Activated CD4-positive, alpha-beta T cell treated with anti-CD3 and anti-CD28 coated beads, Interleukin-2, amount 50 U/mL, for 24 hours (primary cell): ENCODE data around the gene EPB42.
A peak's percentile ranks its signal among the peaks of the same experiment; 100 is the strongest.
"Not testable (repeated sequence)": the region's sequence is repeated elsewhere in the genome, so short reads cannot be mapped to it uniquely, and the experiment has no call there.

Source experiments
- DNase-seq, 2 donors: peaks; one replicate each; pipeline ENCODE4 v3.0.0-alpha.2; 2020; ENCODE audit warnings: low read depth in 1 of 2, low spot score in 1 of 2

Gene EPB42

DNA sequence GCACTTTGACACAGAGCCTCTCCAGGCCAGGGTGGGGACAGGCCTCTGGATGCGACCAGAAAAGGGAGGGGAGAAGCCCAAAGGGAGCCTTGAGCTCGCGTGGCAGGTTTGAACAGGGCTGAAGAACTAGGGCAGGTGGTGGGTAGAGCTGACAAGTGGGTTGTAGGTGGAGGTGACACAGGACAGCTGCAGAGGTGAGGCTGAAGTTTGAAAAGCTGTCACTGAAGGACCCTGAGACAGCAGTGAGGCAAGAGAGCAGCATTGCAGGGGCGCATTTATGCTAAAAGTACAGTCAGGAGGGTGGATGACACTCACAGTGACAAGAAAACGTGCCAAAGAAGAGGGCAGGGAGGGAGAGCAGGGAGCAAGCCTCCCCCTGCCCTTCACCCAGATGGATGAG is 21.8 kb upstream of the EPB42 start:
- no peak for DNase-seq

DNA sequence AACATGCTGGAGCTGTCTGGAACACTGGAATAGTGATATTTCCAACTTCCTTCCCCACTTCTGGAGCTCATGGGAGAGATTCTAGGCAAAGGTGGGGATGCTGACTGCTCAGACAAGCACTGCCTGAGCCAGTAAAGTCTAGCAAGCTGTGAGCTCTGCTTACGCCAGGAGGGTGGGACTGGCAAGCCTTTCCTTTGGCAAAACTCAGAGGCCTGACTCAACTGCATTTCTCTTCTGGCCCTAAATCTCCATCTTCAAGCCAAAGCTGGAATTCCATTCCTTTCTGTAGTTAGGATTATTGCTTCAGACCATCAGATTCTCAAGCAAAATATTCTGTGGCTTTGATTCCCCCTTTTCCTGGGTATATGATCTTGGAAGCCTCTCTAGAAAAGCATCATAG is 20.3 kb upstream of the EPB42 start:
- no peak for DNase-seq

DNA sequence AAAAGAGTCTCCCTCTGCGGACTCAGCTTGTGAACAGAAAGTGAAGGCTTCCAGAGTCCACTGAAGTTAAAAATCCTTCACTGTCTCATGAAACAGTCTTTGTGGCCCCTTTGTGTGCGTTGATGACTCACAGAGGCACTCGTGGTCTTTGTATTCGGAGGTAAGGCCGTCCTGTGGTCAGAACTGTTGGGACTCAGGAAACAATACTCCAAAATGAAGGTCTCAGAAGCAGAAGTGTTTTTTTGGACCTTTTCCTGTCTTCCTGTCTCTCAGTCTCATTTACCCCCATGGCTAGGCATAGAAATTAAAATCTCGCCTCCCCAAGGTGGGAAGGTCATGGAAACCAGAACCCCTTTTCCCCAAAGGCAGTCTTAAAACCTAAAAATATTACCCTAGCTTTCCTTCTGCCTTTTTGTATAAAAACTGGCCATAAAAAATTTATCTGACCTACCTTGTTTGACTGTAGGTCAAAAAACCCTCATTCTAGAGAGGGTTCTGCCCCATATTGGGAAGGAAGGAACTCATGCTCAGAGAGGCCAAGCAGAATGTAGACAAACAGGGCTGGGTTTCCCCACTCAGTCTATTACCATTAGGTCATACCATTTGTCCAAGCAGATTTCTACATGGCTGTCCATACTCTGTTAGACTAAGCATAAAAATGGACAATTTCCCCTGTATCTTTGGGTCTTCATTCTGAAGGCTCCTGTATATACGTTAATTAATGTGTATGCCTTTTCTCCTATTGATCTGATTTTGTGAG is 19.1 kb upstream of the EPB42 start:
- DNase-seq, result no peak

DNA sequence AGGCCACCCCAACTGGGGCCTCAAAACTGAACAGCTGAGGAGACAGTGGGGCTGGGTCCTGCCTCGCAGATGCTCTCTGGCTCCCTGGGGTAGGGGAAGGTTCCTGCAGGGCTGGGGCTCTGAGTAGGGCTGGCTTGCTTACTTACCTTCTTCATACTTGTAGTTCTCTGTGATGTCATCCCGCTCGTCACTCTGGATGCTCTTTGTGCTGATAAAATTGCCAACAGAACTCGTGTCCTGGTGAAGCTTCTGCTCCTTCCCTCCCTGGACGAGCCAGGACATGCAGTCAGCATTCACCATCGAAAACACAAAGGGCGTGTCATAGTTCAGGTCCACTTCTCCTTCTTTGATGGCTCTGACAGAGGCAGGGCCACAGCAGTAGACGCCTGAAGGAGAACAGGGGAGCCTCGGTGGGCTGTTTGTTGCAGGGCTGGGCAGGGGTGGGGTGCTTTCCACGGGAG is 17.9 kb upstream of the EPB42 start:
- DNase-seq, result no peak

DNA sequence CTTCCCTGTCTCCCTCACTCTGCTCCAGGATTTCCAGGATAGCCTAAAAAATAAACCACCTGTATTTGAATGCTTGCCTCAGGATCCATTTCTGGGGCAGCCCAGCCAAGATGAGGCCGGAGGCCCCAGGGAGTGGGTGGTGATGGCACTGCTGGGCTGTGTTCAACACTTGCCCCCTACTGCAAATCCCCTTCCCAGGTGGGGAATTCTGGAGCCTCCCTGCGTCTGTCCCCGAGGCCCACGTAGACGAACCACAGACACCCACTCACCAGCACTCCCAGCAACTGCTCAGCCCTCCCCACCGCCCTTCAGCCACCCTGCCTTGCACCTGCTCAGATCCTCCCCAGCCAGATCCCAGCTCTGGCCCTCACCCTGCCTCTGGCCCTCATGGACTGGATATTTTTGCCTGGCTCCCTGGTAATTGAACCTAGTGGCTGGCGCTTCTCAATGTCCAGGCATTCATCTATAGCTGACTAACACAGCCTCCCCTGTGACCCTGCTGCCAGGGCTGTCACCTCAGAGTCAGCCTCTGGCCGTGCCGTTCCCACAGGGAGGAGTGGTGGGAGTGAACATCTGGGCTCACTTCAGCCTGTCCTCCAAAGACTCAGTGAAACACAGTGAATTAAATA is 17.1 kb upstream of the EPB42 start:
- no peak for DNase-seq

DNA sequence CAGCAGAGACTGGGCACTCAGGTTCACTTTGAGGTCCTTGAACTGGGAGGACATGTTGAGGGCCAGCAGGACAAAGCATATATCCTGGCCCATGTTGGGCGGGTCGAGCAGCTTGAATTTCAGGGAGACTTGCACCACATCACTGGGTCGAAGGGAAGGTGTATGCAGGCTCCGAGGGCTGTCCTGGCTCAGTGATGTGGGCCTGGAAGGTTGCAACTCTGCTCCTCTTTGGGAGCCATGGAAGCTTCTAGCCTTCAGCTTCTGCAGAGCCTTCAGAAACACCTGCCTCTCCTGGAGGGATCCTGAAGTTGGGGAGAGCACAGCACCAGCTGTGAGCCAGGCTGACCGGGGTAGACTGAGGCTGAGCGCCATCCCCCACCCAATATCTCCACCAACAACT is 14.7 kb upstream of the EPB42 start:
- no peak for DNase-seq

DNA sequence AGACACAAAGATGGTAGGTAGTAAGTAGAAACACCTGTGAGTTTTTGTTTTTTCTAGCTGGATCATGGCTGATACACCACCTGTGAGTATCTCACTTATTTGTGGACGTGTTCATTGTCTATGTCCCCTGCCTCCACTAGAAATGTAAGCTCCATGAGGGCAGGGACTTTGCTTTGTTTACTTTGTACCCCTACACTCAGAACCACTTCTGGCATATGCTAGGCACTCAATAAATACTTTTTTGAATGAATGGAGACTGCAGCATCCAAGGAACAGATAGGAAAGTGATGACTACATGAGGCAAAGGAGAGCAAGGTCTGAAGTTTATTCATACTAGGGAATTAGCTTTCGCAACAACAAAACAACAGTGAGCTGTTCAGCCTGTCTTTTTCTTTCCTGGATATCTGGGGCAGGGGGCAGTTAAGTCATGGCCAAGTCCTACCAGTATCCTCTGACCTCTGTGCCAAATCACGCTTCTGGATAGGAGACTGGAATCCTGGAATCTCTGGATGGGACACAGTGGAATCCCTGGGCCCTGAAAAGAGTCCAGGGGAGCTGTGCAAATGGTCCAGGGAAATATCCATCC is 11.6 kb upstream of the EPB42 start:
- no peak for DNase-seq

DNA sequence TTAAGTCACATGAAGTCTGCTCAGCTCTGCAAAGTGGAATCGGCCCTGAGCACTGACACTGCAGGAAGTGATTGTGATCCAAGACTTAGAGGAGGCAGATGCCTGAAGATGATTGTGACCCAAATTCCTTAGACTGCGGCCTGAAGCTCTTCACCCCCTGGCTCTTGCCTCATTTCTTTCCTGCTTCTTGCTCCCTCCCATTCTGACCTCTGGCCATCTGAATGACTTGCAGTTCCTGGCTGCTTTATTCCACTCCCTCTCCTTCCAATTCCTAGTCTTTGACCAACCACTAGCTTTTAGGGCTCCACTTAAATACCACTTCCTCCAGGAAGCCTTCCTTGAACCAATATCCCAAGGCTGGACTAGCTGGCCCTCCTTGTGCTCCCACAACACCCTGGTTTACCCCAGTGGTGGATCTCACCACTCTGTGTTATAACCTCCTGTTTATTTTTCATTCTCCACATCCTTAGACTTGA is 9.9 kb upstream of the EPB42 start:
- no peak for DNase-seq

DNA sequence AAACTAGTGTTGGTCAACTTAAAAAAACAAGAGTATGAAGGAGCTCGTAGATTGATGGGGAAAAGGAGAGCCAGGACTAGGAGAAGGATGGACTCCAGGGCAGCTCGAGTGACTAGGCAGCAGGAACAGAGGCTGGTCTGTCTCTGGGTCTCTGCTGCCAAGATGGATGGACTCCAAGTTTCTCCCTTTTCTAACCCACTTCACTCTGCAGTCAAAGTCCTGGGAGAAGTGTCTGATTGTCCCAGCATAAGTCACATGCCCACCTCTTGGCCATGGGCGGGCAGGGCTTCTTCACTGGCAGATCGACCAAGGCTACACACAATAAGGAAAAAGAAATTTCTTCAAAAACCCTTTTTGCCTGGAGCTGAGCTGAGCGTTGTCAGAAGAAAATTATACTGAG is 9.2 kb upstream of the EPB42 start:
- DNase-seq, result no peak

DNA sequence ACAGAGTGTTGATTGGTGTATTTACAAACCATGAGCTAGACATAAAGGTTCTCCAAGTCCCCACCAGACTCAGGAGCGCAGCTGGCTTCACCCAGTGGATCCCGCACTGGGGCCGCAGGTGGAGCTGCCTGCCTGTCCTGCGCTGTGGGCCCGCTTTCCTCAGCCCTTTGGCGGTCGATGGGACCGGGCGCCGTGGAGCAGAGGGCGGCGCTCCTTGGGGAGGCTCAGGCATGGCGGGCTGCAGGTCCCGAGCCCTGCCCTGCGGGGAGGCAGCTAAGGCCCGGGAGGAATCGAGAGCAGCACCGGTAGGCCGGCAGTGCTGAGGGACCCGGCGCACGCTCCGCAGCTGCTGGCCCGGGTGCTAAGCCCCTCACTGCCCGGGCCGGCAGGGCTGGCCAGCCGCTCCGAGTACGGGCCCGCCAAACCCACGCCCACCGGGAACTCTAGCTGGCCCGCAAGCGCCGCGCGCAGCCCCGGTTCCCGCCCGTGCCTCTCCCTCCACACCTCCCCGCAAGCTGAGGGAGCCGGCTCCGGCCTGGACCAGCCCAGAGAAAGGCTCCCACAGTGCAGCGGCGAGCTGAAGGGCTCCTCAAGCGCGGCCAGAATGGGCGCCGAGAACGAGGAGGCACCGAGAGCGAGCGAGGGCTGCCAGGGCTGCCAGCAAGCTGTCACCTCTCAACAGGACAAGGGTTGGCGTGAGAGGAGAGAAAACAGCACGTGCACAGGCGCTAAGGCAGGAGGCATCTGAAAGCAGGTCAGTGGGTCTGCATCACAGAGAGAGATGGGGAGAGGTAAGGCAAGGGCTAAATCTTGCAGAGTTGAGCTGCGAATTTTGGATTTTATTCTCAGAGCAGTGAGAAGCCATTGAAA is 5.9 kb upstream of the EPB42 start:
- DNase-seq, result no peak

DNA sequence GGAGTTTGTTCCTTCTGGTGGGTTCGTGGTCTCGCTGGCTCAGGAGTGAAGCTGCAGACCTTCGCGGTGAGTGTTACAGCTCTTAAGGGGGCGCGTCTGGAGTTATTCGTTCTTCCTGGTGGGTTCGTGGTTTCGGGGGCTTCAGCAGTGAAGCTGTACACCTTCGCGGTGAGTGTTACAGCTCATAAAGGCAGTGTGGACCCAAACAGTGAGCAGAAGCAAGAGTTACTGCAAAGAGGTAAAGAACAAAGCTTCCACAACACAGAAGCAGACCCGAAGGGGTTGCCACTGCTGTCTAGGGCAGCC is 5.1 kb upstream of the EPB42 start:
- not testable (repeated sequence) for DNase-seq

DNA sequence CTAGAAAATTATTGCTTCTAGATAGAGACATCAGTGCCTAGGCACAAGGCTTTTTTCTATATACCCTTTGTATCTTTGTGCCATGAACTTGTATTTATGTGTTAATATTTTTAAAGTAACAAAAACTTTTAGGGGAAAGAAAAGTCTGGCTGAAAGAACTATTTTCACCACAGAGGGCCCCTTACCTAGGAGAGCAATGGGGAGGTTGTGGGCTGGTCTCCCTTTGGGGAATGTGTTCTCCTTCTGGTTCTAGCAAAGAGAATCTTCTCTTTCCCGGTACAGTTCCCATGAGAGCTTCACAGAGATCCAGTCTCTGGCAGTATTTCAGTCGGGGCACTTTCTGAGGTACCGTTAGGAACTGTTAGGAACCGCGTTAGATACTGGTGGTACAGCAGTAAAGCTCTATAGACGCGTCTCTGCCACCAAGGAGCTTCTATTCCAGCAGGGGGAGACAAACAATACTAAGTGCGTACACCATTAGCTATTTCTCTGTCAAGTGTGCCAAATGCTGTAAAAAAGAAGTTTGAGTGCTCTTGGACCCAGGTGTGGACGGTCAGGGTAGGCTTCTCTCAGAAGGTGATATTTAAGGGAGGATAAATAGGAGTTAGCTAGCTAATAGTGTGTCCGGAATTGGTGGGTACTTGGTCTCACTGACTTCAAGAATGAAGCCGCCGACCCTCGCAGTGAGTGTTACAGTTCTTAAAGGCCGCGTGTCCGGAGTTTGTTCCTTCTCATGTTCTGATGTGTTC is 4.6 kb upstream of the EPB42 start:
- peak; percentile 4 to 36 for DNase-seq

DNA sequence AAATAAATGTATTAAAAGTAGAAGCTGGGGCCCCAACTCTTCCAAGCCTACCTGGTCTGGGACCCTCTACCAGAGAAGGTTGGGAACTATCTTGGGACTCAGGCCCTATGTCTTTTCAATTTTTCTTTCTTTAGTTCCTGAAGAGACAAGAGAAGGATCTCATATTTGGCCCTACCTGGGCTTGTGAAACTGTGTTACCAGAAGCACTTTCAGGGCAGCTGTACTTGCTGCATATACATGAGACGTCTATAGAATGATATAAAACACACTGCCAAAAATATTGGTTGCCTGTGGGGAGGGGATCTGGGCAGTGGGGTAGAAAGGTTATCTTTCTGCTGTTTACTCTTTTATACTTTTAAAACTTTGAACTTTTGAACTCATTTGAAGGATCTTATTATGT is 604 bp upstream of the EPB42 start:
- DNase-seq, result no peak

DNA sequence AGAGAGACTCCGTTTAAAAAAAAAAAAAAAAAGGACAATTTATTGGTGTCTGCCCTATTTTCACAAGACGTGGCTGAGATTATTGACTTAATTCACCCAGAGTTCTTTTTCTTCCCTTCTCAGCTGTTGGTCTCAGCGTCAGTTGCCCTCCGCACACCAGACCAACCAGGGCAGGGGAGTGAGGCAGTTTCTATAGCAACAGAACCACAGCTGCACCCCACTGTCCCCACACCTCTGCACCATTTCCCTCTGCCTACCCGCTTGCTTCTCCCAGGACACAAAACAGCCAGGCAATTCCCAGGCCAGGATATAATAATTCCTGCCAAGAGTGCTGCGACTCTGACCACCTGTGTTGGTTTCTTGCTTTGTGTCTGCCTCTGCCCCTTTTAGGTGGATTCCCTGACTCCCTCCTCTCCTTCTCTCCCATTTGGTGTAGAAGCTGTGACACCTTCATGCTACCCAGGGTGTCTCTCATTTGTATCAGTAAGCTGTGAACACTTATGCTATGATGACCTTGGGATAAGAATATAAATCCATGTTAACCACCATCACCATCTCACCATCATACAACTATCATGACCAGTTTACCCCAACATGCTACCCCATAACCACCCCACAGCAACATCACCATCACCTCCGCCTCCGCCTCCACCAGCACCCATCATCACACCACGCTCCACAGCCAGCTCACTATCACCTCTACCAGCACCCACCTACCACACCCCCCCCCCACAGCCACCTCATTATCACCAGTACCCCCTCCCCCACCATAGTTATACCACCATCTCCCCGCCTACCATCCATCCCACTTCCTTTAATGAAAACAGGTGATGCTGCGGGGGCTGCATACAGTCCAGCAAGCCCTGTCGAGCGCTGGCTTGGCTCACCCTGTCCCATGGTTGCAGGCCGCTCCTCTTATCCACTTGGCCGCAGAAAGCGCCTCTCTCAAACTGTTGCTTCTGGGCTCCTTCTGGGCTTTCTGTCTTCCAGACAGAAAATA is 589 bp downstream of the EPB42 start:
- DNase-seq, result no peak

DNA sequence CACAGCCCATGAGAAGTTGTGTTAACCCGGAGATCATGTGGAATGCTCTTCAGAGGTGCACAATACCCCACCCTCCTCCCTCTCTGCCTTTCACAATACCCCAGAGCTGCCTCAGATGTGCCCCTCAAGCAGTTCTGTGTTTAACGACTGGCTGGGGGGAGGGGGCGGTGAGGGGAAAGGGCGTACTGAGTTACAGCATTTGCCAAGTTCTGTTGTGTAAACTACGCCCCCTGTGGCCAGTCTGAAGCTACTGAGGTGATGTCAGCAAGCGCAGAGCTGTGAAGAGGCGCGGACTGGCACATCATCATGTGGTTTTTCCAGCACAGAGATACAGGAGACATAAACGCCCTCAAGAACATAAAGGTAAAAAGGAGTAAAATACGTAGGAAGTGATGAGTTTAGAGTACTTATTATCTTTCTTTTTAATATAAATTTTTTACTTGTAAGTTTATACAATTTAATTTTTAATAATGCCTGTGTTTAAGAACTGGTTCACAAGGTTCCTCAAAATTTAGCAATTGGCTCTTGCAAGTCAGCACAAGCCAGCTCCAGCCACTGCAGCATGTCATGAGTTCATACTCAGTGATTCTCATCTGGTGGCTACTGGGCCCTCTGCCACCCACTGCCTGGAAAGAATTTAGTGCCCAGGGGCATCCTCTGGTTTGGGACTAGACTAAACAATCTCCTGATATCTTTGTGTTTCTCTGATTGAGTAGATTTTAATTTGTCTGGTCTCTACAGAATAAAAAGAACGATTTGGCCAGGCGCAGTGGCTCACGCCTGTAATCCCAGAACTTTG is 1.7 kb downstream of the EPB42 start:
- no peak for DNase-seq

DNA sequence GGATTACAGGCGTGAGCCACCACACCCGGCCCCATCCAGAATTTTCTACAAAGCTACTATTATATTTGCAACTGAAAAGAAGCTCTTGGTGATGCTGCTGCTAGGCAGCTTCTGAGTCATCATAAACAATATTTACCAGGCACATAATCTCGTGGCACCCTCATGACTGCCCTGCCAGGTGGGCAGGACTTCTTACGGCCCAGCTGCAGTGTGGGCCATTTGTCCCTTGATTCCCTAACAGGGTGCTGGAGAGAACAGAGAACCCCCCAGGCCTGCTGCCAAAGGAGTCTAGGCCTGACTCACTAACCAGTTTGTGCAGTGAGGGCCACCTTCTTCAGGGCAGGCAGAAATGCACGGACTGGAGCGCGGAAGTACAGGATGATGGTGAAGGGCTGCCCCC is 4.9 kb downstream of the EPB42 start:
- DNase-seq, result no peak

DNA sequence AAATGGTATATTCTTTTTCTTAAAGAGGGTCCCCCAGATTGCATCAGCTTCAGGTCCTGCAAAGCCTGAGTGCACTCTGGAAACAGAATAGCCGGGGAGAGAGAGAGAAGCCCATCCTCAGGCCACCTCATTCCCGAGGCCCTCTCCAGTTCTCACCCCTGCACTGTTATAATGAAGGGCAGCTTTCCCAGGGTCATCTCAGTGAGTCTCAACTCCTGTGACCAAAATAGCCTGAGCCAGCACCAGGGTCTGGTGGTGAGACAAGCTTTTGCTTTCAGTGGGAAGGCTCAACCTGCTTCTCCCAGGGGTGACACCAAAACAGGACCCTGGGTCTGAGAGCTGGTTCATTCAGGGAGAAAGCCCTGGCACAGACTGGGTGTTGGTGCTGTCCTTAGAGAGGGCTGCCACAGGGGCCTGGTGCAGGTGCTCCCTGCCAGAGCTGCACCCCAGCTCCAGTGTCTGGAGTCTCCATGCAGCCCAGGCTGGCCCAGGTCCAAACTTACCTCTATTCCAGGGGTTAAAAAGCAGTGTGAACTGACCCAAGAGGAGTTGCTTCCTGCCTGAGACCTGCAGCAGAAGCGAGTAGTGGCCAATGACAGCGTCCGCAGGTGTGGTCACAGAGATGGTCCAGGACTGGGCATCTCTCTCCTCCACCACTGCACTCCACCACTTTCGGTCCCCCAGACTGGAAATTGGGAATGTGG is 6.1 kb downstream of the EPB42 start:
- DNase-seq, result no peak

DNA sequence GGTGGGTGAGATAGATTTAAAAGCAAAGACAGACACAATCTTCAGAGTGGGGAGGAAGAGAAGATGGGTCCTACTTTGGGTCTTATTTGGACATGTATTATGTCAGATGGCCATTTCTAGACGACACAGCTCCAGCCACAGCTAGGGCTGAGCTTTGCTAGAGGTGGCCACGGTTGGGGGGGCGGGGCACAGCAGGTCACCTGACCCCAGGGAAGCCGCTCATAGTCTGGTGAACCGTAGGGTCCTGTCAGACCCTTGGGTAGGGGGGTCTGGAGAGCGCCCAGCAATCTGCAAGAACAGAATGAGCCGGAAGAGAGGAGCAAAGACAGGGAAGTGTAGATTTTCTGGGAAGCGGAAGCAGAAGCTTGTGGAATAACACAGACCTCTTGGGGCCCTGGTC is 6.6 kb downstream of the EPB42 start:
- DNase-seq, result no peak
